GM23338 (cell line): Measurements from ENCODE around the gene PARP9. TPM values are rescaled to one million over a fixed set of nuclear protein-coding genes. Genes with fewer than 3 reads are reported as not detected.

ENCODE experiments used
- ATAC-seq: fragments of 200-7000 bp; cut with Tn5 transposase; 3 replicates; pipeline ENCODE4 v1.9.1; 2020
- DNase-seq: peaks from one replicate; pipeline ENCODE4 v3.0.0-alpha.2; 2015; ENCODE audit warnings: low spot score
- H2AFZ ChIP-seq: fragments of 200-600 bp; sonication (generic); 2 replicates; pipeline ENCODE4 v1.8.0; 2016; ENCODE audit warnings: antibody characterized with exemption, mild to moderate bottlenecking, moderate library complexity
- H3F3A ChIP-seq: fragments of 200-600 bp; sonication (generic); replicated peaks from 2 replicates; pipeline ENCODE4 v1.8.0; 2017; ENCODE audit warnings: antibody characterized with exemption, mixed run types, low read depth
- H3K27ac ChIP-seq: fragments of 200-600 bp; sonication (generic); 2 replicates; pipeline ENCODE4 v1.6.1; 2016; ENCODE audit warnings: low read depth
- H3K27me3 ChIP-seq: fragments of 200-600 bp; sonication (generic); 2 replicates; pipeline ENCODE4 v1.8.0; 2016; ENCODE audit warnings: mild to moderate bottlenecking, mixed run types, moderate library complexity; ENCODE audit not compliant: insufficient read depth
- H3K36me3 ChIP-seq: fragments of 200-600 bp; sonication (generic); 2 replicates; pipeline ENCODE4 v1.8.0; 2016; ENCODE audit warnings: mild to moderate bottlenecking; ENCODE audit not compliant: insufficient read depth
- H3K4me1 ChIP-seq: fragments of 200-600 bp; sonication (generic); 2 replicates; pipeline ENCODE4 v1.8.0; 2016; ENCODE audit warnings: mild to moderate bottlenecking, moderate library complexity; ENCODE audit not compliant: insufficient read depth
- H3K4me2 ChIP-seq: fragments of 200-600 bp; sonication (generic); 2 replicates; pipeline ENCODE4 v1.7.1; 2017; ENCODE audit warnings: mixed run types
- H3K4me3 ChIP-seq: fragments of 200-600 bp; sonication (generic); 2 replicates; pipeline ENCODE4 v1.6.1; 2016; ENCODE audit warnings: mixed run types
- H3K79me2 ChIP-seq: fragments of 200-600 bp; sonication (generic); replicated peaks from 2 replicates; pipeline ENCODE4 v1.8.0; 2017; ENCODE audit warnings: mild to moderate bottlenecking; ENCODE audit not compliant: insufficient read depth
- H3K9me2 ChIP-seq: fragments of 200-600 bp; sonication (generic); 2 replicates; pipeline ENCODE4 v1.8.0; 2017; ENCODE audit not compliant: insufficient read depth
- H4K20me1 ChIP-seq: fragments of 200-600 bp; sonication (generic); replicated peaks from 2 replicates; pipeline ENCODE4 v1.8.0; 2017; ENCODE audit warnings: mild to moderate bottlenecking; ENCODE audit not compliant: insufficient read depth
- H3K27ac Mint-ChIP-seq: 2 replicates; pipeline ENCODE4 v1.8.0; 2020; ENCODE audit warnings: inconsistent platforms, mild to moderate bottlenecking, moderate library complexity, mixed read lengths
- H3K27me3 Mint-ChIP-seq: 3 replicates; pipeline ENCODE4 v1.8.0; 2022; ENCODE audit warnings: low read depth, mild to moderate bottlenecking, moderate library complexity, mixed read lengths, inconsistent platforms; ENCODE audit not compliant: insufficient read depth, poor library complexity
- H3K36me3 Mint-ChIP-seq: 3 replicates; pipeline ENCODE4 v1.8.0; 2021; ENCODE audit warnings: low read depth, mild to moderate bottlenecking, inconsistent platforms, moderate library complexity, mixed read lengths
- H3K4me1 Mint-ChIP-seq: 3 replicates; pipeline ENCODE4 v1.8.0; 2020; ENCODE audit warnings: mild to moderate bottlenecking, inconsistent platforms, mixed read lengths
- H3K4me3 Mint-ChIP-seq: 3 replicates; pipeline ENCODE4 v1.8.0; 2021; ENCODE audit warnings: moderate library complexity, mild to moderate bottlenecking, inconsistent platforms, mixed read lengths
- H3K9me3 Mint-ChIP-seq: 3 replicates; pipeline ENCODE4 v1.8.0; 2020; ENCODE audit warnings: moderate library complexity, mild to moderate bottlenecking, inconsistent platforms, mixed read lengths
- CREB1 ChIP-seq: fragments of 250-450 bp; sonication (Bioruptor Pico); IDR thresholded peaks from 2 replicates; pipeline ENCODE4 v1.5.0; 2020; ENCODE audit warnings: low read depth, mild to moderate bottlenecking, moderate library complexity
- CTCF ChIP-seq, 2 experiments: fragments of 200-600 bp in 1 of 2; sonication (generic) in 1 of 2; conservative IDR thresholded peaks; 2 replicates each; pipeline versions ENCODE4 v1.5.1 to v1.6.1; 2016 to 2017; ENCODE audit warnings: antibody characterized with exemption in 2 of 2, low read depth in 2 of 2, mild to moderate bottlenecking in 2 of 2, moderate library complexity in 1 of 2
- EZH2phosphoT487 ChIP-seq: fragments of 200-600 bp; sonication (generic); IDR thresholded peaks from one replicate; pipeline ENCODE4 v1.8.1; 2018; ENCODE audit warnings: antibody characterized with exemption; ENCODE audit not compliant: unreplicated experiment
- JUNB ChIP-seq: IDR thresholded peaks from one replicate; pipeline ENCODE4 v1.6.1; 2016; ENCODE audit warnings: antibody characterized with exemption; ENCODE audit not compliant: unreplicated experiment
- NANOG ChIP-seq: IDR thresholded peaks from 2 replicates; pipeline ENCODE4 v1.6.1; 2016; ENCODE audit warnings: antibody characterized with exemption, borderline replicate concordance
- POLR2AphosphoS5 ChIP-seq: IDR thresholded peaks from 2 replicates; pipeline ENCODE4 v1.6.1; 2016; ENCODE audit warnings: antibody characterized with exemption, low read depth
- STAT1 ChIP-seq: IDR thresholded peaks from one replicate; pipeline ENCODE4 v1.6.1; 2016; ENCODE audit warnings: antibody characterized with exemption; ENCODE audit not compliant: unreplicated experiment
- ZNF114 ChIP-seq: fragments of 250-450 bp; sonication (Bioruptor Pico); IDR thresholded peaks from 2 replicates; pipeline ENCODE4 v1.5.0; 2020; ENCODE audit warnings: mild to moderate bottlenecking, moderate library complexity
- ZNF331 ChIP-seq: fragments of 250-450 bp; sonication (Bioruptor Pico); IDR thresholded peaks from 2 replicates; pipeline ENCODE4 v1.5.0; 2020; ENCODE audit warnings: low read depth, mild to moderate bottlenecking, moderate library complexity
- polyA plus RNA-seq: library from polyadenylated mRNA; unstranded; fragments of >200 nt; fragmentation: Nextera tagmentation; extraction: Ambion mirVana; gene quantifications from 2 replicates; pipeline ENCODE4 v1.2.1, GENCODE V29; 2016
- total RNA-seq: library from RNA; depleted of rRNA; stranded (reverse); fragments of >200 nt; shearing (Covaris generic); gene quantifications from 2 replicates; pipeline ENCODE4 v1.2.3, GENCODE V29; 2014
- TF ChIP-seq, protein P1 (sequence below): fragments of 250-450 bp; sonication (Bioruptor Pico); IDR thresholded peaks from 2 replicates; pipeline ENCODE4 v1.5.0; 2020; ENCODE audit warnings: mild to moderate bottlenecking, moderate library complexity
- TF ChIP-seq, protein P2 (sequence below): IDR thresholded peaks from 2 replicates; pipeline ENCODE4 v1.6.1; 2016; ENCODE audit warnings: antibody characterized with exemption

The PARP9 gene
- total and polyA plus RNA-seq, 2 experiments from 2014 or later, result 1.8 to 2.2 TPM

GRCh38 chr3:122590610-122591009 lies 26.5 kb upstream of the PARP9 start (continued):
- TF ChIP-seq, protein P1, sequence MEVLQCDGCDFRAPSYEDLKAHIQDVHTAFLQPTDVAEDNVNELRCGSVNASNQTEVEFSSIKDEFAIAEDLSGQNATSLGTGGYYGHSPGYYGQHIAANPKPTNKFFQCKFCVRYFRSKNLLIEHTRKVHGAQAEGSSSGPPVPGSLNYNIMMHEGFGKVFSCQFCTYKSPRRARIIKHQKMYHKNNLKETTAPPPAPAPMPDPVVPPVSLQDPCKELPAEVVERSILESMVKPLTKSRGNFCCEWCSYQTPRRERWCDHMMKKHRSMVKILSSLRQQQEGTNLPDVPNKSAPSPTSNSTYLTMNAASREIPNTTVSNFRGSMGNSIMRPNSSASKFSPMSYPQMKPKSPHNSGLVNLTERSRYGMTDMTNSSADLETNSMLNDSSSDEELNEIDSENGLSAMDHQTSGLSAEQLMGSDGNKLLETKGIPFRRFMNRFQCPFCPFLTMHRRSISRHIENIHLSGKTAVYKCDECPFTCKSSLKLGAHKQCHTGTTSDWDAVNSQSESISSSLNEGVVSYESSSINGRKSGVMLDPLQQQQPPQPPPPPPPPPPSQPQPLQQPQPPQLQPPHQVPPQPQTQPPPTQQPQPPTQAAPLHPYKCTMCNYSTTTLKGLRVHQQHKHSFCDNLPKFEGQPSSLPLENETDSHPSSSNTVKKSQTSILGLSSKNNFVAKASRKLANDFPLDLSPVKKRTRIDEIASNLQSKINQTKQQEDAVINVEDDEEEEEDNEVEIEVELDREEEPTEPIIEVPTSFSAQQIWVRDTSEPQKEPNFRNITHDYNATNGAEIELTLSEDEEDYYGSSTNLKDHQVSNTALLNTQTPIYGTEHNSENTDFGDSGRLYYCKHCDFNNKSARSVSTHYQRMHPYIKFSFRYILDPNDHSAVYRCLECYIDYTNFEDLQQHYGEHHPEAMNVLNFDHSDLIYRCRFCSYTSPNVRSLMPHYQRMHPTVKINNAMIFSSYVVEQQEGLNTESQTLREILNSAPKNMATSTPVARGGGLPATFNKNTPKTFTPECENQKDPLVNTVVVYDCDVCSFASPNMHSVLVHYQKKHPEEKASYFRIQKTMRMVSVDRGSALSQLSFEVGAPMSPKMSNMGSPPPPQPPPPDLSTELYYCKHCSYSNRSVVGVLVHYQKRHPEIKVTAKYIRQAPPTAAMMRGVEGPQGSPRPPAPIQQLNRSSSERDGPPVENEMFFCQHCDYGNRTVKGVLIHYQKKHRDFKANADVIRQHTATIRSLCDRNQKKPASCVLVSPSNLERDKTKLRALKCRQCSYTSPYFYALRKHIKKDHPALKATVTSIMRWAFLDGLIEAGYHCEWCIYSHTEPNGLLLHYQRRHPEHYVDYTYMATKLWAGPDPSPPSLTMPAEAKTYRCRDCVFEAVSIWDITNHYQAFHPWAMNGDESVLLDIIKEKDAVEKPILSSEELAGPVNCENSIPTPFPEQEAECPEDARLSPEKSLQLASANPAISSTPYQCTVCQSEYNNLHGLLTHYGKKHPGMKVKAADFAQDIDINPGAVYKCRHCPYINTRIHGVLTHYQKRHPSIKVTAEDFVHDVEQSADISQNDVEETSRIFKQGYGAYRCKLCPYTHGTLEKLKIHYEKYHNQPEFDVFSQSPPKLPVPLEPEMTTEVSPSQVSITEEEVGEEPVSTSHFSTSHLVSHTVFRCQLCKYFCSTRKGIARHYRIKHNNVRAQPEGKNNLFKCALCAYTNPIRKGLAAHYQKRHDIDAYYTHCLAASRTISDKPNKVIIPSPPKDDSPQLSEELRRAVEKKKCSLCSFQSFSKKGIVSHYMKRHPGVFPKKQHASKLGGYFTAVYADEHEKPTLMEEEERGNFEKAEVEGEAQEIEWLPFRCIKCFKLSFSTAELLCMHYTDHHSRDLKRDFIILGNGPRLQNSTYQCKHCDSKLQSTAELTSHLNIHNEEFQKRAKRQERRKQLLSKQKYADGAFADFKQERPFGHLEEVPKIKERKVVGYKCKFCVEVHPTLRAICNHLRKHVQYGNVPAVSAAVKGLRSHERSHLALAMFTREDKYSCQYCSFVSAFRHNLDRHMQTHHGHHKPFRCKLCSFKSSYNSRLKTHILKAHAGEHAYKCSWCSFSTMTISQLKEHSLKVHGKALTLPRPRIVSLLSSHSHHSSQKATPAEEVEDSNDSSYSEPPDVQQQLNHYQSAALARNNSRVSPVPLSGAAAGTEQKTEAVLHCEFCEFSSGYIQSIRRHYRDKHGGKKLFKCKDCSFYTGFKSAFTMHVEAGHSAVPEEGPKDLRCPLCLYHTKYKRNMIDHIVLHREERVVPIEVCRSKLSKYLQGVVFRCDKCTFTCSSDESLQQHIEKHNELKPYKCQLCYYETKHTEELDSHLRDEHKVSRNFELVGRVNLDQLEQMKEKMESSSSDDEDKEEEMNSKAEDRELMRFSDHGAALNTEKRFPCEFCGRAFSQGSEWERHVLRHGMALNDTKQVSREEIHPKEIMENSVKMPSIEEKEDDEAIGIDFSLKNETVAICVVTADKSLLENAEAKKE (CRISPR knock-in tag), result no peak
- TF ChIP-seq CREB1 (CRISPR knock-in tag) (no peak), POLR2AphosphoS5 (no peak), STAT1 (no peak), CTCF (conservative IDR thresholded peaks at IDR 0.05; ENCODE audit: low read depth in 2 of 2) (no peak), JUNB (no peak), ZNF114 (CRISPR knock-in tag) (no peak)

GRCh38 chr3:122589297-122589696 lies 25.2 kb upstream of the PARP9 start:
- Histone ChIP-seq H3K79me2 (no peaks in the 10 kb centered on the region), H3K4me1 (peaks cover 11% of the 10 kb centered on the region), H3K27ac (no peak overlapping the region), H3K36me3 (no peaks in the 10 kb centered on the region), H4K20me1 (no peaks in the 10 kb centered on the region), H3K9me2 (no peaks in the 10 kb centered on the region; the same call in 1 of the 2 replicates), H3K27me3 (no peaks in the 10 kb centered on the region), H3F3A (no peaks in the 10 kb centered on the region), H3K4me3 (no peak overlapping the region), H2AFZ (no peak overlapping the region), H3K4me2 (no peak overlapping the region)
- H3K27me3 Mint-ChIP-seq, result no peaks in the 10 kb centered on the region
- no peak overlapping the region for H3K27ac Mint-ChIP-seq
- DNase-seq, result no peak
- ATAC-seq, result no peak
- H3K9me3 Mint-ChIP-seq, result peaks cover 7% of the 10 kb centered on the region; the same call in 2 of the 3 replicates
- H3K4me3 Mint-ChIP-seq, result no peak overlapping the region
- H3K4me1 Mint-ChIP-seq, result peaks cover 8% of the 10 kb centered on the region
- no peaks in the 10 kb centered on the region; the same call in 2 of the 3 replicates for H3K36me3 Mint-ChIP-seq
- TF ChIP-seq EZH2phosphoT487 (no peak), ZNF331 (CRISPR knock-in tag) (no peak), CREB1 (CRISPR knock-in tag) (no peak), POLR2AphosphoS5 (no peak), STAT1 (no peak), CTCF (conservative IDR thresholded peaks at IDR 0.05; ENCODE audit: low read depth in 2 of 2) (no peak), NANOG (no peak)
- TF ChIP-seq, protein P2, sequence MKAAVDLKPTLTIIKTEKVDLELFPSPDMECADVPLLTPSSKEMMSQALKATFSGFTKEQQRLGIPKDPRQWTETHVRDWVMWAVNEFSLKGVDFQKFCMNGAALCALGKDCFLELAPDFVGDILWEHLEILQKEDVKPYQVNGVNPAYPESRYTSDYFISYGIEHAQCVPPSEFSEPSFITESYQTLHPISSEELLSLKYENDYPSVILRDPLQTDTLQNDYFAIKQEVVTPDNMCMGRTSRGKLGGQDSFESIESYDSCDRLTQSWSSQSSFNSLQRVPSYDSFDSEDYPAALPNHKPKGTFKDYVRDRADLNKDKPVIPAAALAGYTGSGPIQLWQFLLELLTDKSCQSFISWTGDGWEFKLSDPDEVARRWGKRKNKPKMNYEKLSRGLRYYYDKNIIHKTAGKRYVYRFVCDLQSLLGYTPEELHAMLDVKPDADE, result no peak
